ENCODE data around the gene TMEM126A. TPM values are rescaled to one million over a fixed set of nuclear protein-coding genes. Genes with fewer than 3 reads are reported as not detected.
A peak's percentile ranks its signal among the peaks of the same experiment; 100 is the strongest.
"Not testable (repeated sequence)": the region's sequence is repeated elsewhere in the genome, so short reads cannot be mapped to it uniquely, and the experiment has no call there.

Gene TMEM126A
- total RNA-seq, 1 experiment from 2014 or later: 50.9 TPM

DNA sequence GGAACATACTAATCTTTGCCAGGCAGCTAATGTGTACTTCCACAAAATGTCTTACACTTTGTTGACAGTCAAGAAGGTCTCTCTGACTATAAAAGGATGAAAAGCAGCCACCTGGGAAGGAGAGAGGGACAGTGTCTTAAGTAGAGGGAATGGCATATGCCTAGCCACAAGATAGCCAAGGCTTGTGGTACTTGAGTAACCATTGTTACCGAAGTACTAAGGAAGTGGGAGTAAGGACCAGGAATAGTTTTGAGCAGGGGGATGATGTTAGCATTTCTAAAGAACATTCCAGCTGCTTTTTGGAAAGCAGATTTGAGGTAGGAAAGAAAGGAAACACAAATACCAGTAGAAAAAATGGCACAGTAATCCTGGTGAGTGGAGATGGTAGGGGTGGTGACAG, 3.4 kb downstream of the TMEM126A start:
- H3K4me3 ChIP-seq (ENCODE audit: low read depth in 2 of 2, low read length in 2 of 2): no peak overlapping the region
- no peak overlapping the region for H3K27ac ChIP-seq (ENCODE audit: low read length)
- ChIA-PET CTCF (no interaction called here), POLR2A (no interaction called here)
- H3K4me1 ChIP-seq (ENCODE audit: control insufficient read depth, insufficient read depth, low read length): peaks cover 20% of the 10 kb centered on the region
- intact Hi-C loops (cut with micrococcal nuclease; ENCODE audit: unreplicated experiment): no loop called here
- DNase-seq (ENCODE audit: low read depth, low spot score) (no peak), ATAC-seq (no peak)
- no peaks in the 10 kb centered on the region for H3K9me3 ChIP-seq (ENCODE audit: control insufficient read depth, insufficient read depth, low read depth, low read length)
- TF ChIP-seq POLR2AphosphoS5 (IDR thresholded peaks at IDR 0.05; ENCODE audit: low read depth, low read length) (no peak), REST (IDR thresholded peaks at IDR 0.05; ENCODE audit: insufficient read depth in 1 of 2, low read depth in 2 of 2, low read length in 1 of 2) (no peak), TCF7L2 (IDR thresholded peaks at IDR 0.05; ENCODE audit: low read depth, low read length) (no peak)
- BruUV-seq (replicated peaks): no TSS peak
- H3K36me3 ChIP-seq (ENCODE audit: control insufficient read depth, insufficient read depth, low read length): peaks cover 18% of the 10 kb centered on the region
- H3K27me3 ChIP-seq (ENCODE audit: control insufficient read depth, insufficient read depth, low read length): no peaks in the 10 kb centered on the region
- in situ Hi-C loops (cut with HindIII; ENCODE audit: low pct_unique_long_range_greater_than_20kb, low sequenced_read_pairs): no loop called here

- Histone ChIP-seq H3K27ac (ENCODE audit: low read length) (0 out of 2 replicates have a peak overlapping the region, but pooled peaks have one; percentile 17), H3K4me3 (ENCODE audit: low read depth in 2 of 2, low read length in 2 of 2) (no peak overlapping the region), H3K36me3 (ENCODE audit: control insufficient read depth, insufficient read depth, low read length) (peaks cover 36% of the 10 kb centered on the region), H3K9me3 (ENCODE audit: control insufficient read depth, insufficient read depth, low read depth, low read length) (no peaks in the 10 kb centered on the region), H3K27me3 (ENCODE audit: control insufficient read depth, insufficient read depth, low read length) (no peaks in the 10 kb centered on the region), H3K4me1 (ENCODE audit: control insufficient read depth, insufficient read depth, low read length) (peaks cover 12% of the 10 kb centered on the region)
- BruUV-seq (replicated peaks): no TSS peak
- TF ChIP-seq SIN3A (IDR thresholded peaks at IDR 0.05; ENCODE audit: borderline replicate concordance, insufficient read depth, low read depth, low read length) (no peak), POLR2AphosphoS5 (IDR thresholded peaks at IDR 0.05; ENCODE audit: low read depth, low read length) (no peak), TCF7L2 (IDR thresholded peaks at IDR 0.05; ENCODE audit: low read depth, low read length) (no peak), REST (IDR thresholded peaks at IDR 0.05; ENCODE audit: insufficient read depth in 1 of 2, low read depth in 2 of 2, low read length in 1 of 2) (no peak)
- TF ChIP-seq, protein P1, sequence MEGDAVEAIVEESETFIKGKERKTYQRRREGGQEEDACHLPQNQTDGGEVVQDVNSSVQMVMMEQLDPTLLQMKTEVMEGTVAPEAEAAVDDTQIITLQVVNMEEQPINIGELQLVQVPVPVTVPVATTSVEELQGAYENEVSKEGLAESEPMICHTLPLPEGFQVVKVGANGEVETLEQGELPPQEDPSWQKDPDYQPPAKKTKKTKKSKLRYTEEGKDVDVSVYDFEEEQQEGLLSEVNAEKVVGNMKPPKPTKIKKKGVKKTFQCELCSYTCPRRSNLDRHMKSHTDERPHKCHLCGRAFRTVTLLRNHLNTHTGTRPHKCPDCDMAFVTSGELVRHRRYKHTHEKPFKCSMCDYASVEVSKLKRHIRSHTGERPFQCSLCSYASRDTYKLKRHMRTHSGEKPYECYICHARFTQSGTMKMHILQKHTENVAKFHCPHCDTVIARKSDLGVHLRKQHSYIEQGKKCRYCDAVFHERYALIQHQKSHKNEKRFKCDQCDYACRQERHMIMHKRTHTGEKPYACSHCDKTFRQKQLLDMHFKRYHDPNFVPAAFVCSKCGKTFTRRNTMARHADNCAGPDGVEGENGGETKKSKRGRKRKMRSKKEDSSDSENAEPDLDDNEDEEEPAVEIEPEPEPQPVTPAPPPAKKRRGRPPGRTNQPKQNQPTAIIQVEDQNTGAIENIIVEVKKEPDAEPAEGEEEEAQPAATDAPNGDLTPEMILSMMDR (IDR thresholded peaks at IDR 0.05): no peak
- no peak for ATAC-seq
- in situ Hi-C loops (cut with HindIII; ENCODE audit: low pct_unique_long_range_greater_than_20kb, low sequenced_read_pairs) (no loop called here), intact Hi-C loops (cut with micrococcal nuclease; ENCODE audit: unreplicated experiment) (no loop called here)
- ChIA-PET CTCF (no interaction called here), POLR2A (no interaction called here)
- no peak for DNase-seq (ENCODE audit: low read depth, low spot score)
Observed at GRCh38 chr11:85652786-85653447, 5.2 kb downstream of the TMEM126A start.

DNA sequence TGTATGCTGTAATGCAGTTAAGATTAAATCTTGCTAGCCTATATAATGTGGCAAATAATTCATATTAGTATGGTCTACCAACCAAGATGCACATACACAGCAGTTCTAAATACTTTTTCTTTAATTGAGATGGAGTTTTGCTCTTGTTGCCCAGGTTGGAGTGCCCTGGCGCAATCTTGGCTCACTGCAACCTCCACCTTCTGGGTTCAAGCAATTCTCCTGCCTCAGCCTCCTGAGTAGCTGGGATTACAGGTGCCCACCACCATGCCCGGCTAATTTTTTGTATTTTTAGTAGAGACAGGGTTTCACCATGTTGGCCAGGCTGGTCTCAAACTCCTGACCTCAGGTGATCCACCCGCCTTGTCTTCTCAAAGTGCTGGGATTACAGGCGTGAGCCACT, 6.6 kb downstream of the TMEM126A start:
- peaks cover 50% of the 10 kb centered on the region for H3K36me3 ChIP-seq (ENCODE audit: control insufficient read depth, insufficient read depth, low read length)
- H3K9me3 ChIP-seq (ENCODE audit: control insufficient read depth, insufficient read depth, low read depth, low read length); POLR2A ChIA-PET; ATAC-seq; intact Hi-C loops (cut with micrococcal nuclease; ENCODE audit: unreplicated experiment); H3K27me3 ChIP-seq (ENCODE audit: control insufficient read depth, insufficient read depth, low read length); BruUV-seq (replicated peaks); in situ Hi-C loops (cut with HindIII; ENCODE audit: low pct_unique_long_range_greater_than_20kb, low sequenced_read_pairs); H3K27ac ChIP-seq (ENCODE audit: low read length); H3K4me3 ChIP-seq (ENCODE audit: low read depth in 2 of 2, low read length in 2 of 2); DNase-seq (ENCODE audit: low read depth, low spot score); CTCF ChIA-PET: not testable (repeated sequence)
- H3K4me1 ChIP-seq (ENCODE audit: control insufficient read depth, insufficient read depth, low read length): peaks cover 13% of the 10 kb centered on the region

Data from Panc1 (cell line).